HEK293T (cell line): ENCODE results near the gene CCDC34.

ENCODE experiments used
- ARNT ChIP-seq: fragments of 450-650 bp; IDR thresholded peaks from 2 replicates; pipeline ENCODE4 v1.6.1; 2017; ENCODE audit warnings: mild to moderate bottlenecking
- SP1 ChIP-seq: fragments of 450-650 bp; IDR thresholded peaks from 2 replicates; pipeline ENCODE4 v1.6.1; 2017
- SUZ12 ChIP-seq: fragments of 450-650 bp; IDR thresholded peaks from 2 replicates; pipeline ENCODE4 v1.6.1; 2016; ENCODE audit warnings: mild to moderate bottlenecking

GRCh38 chr11:27312110-27312509 is 50.9 kb downstream of the CCDC34 start:
- no peak for TF ChIP-seq ARNT
- no peak for TF ChIP-seq SUZ12
- no peak for TF ChIP-seq SP1
